Measurements from ENCODE around the gene TACC2.

DNA sequence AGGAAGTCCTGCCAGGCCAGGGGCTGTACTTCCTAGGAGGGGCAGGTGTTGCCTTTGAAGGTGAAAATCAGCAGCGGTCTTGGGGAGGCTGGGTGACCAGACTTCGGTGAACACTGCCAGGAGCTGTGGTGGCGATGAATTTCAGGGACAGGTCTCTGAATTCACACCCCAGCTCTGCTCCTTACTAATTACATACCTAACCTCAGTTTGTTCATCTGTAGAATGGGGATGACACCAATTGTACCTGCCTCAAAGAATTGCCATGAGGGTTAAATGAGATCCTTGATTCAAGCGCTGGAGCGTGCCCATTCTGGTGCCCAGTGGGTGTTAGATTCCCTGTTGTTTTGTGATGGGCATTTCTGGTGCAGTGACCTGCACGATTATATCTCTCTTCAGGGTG lies 102.8 kb downstream of the TACC2 start:
- TF ChIP-seq, protein P1, sequence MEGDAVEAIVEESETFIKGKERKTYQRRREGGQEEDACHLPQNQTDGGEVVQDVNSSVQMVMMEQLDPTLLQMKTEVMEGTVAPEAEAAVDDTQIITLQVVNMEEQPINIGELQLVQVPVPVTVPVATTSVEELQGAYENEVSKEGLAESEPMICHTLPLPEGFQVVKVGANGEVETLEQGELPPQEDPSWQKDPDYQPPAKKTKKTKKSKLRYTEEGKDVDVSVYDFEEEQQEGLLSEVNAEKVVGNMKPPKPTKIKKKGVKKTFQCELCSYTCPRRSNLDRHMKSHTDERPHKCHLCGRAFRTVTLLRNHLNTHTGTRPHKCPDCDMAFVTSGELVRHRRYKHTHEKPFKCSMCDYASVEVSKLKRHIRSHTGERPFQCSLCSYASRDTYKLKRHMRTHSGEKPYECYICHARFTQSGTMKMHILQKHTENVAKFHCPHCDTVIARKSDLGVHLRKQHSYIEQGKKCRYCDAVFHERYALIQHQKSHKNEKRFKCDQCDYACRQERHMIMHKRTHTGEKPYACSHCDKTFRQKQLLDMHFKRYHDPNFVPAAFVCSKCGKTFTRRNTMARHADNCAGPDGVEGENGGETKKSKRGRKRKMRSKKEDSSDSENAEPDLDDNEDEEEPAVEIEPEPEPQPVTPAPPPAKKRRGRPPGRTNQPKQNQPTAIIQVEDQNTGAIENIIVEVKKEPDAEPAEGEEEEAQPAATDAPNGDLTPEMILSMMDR (IDR thresholded peaks at IDR 0.05; ENCODE audit: insufficient read depth, low read depth, low read length) = no peak
- TF ChIP-seq EZH2 (IDR thresholded peaks at IDR 0.05; ENCODE audit: insufficient read depth, low read length) = no peak

Measured in astrocyte (in vitro differentiated cells and primary cell).